ENCODE data around the gene KLK6.

DNA sequence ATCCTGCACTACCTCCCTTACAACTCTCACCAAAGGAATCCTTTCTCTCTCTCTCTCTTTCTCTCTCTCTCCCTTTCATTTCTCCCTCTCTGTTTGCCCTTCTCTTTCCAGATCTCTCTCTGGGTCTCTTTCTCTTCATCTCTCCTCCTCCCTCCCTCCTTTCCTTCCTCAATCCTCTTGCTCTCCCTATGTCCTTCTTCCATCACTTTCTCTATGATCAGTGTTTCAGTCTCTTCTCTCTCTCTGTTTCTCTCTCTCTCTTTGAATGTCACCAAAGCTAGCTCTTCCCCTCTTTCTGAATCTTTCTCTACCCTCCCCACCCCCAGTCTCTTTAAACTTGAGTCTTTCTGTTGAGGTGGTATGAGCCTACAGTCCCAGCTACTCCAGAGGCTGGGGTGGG lies 38.4 kb downstream of the KLK6 start:
- TF ChIP-seq CTCF (IDR thresholded peaks at IDR 0.05) (no peak), POLR2A (IDR thresholded peaks at IDR 0.05) (no peak)

Measured in testis (tissue), 2 donors.